ENCODE results near the gene KDM4B.
"Not testable (repeated sequence)": the region's sequence is repeated elsewhere in the genome, so short reads cannot be mapped to it uniquely, and the experiment has no call there.

The KDM4B gene

DNA sequence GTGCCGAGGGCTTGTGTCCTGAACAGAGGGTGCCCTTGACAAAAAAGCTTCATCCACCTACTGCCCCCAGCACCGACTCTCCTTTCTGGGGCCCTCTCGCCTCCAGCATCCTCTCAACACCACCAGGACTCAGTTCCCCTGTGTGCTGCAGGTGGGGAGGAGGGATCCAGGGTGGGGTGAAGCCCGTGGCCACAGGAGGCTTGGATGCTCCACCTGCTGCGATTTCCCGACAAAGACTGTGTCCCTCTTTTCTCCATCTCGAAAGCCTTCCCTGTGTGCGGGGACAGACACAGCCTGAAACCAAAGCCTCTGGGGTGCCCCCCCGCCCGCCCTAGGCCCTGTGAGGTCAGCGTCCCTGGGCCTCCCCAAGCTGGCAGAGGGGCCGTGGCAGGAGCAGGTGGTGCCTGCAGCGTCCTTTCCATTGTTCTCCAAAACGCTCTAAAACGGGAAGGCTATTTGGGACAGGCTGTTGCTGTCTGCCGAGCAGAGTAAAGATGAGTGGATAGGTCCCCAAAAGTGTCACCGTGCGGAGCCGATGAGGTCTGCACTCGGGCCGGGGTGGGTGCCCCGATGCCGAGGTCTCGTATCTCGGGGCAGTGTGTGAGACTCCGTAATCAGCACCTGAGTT is 186.0 kb downstream of the KDM4B start:
- no peak overlapping the region for H3K4me3 ChIP-seq (ENCODE audit: low read depth, low read length)
- DNase-seq = no peak
- TF ChIP-seq, protein P1, sequence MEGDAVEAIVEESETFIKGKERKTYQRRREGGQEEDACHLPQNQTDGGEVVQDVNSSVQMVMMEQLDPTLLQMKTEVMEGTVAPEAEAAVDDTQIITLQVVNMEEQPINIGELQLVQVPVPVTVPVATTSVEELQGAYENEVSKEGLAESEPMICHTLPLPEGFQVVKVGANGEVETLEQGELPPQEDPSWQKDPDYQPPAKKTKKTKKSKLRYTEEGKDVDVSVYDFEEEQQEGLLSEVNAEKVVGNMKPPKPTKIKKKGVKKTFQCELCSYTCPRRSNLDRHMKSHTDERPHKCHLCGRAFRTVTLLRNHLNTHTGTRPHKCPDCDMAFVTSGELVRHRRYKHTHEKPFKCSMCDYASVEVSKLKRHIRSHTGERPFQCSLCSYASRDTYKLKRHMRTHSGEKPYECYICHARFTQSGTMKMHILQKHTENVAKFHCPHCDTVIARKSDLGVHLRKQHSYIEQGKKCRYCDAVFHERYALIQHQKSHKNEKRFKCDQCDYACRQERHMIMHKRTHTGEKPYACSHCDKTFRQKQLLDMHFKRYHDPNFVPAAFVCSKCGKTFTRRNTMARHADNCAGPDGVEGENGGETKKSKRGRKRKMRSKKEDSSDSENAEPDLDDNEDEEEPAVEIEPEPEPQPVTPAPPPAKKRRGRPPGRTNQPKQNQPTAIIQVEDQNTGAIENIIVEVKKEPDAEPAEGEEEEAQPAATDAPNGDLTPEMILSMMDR (IDR thresholded peaks at IDR 0.05; ENCODE audit: low read depth, low read length, missing control alignments) = no peak
- in situ Hi-C loops (cut with HindIII; ENCODE audit: low pct_ligation_motif_present, low sequenced_read_pairs) = no loop called here
- no peaks in the 10 kb centered on the region for H3K27me3 ChIP-seq (replicated peaks)
- no peaks in the 10 kb centered on the region for H3K36me3 ChIP-seq (replicated peaks)
- H3K27ac ChIP-seq = no peak overlapping the region

DNA sequence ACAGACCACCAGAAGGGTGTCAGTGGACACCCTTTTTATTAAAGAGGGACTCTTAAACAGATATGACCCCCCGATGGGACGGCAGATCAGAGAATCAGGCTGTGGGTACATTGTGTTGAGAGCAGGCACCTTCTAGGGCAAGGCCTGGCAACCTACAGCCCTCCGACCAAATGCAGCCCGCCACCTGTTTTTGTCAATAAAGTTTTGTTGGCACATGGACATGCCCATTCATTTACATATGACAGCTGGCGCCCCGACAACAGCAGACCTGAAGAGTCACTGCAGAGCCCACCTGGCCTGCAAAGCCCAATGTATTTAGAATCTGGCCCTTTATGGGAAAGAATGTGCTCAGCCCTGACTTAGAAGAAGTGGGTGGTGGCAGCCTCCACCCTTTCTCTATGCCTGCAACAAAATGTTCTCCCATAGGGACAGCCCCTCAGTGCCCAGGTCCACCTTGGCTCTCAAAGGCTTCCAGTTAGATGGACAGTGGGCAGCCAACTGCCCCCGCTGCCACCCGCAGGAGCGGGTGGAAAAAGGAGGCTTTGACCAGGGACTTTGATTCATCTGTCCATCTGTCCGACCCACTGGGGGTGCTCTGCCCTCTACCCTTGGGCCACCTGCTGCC is 186.8 kb downstream of the KDM4B start:
- DNase-seq = no peak
- TF ChIP-seq, protein P1 (IDR thresholded peaks at IDR 0.05; ENCODE audit: low read depth, low read length, missing control alignments) = no peak
- Histone ChIP-seq H3K27ac (no peak overlapping the region), H3K36me3 (replicated peaks) (no peaks in the 10 kb centered on the region), H3K27me3 (replicated peaks) (no peaks in the 10 kb centered on the region), H3K4me3 (ENCODE audit: low read depth, low read length) (no peak overlapping the region)
- in situ Hi-C loops (cut with HindIII; ENCODE audit: low pct_ligation_motif_present, low sequenced_read_pairs) = no loop called here

DNA sequence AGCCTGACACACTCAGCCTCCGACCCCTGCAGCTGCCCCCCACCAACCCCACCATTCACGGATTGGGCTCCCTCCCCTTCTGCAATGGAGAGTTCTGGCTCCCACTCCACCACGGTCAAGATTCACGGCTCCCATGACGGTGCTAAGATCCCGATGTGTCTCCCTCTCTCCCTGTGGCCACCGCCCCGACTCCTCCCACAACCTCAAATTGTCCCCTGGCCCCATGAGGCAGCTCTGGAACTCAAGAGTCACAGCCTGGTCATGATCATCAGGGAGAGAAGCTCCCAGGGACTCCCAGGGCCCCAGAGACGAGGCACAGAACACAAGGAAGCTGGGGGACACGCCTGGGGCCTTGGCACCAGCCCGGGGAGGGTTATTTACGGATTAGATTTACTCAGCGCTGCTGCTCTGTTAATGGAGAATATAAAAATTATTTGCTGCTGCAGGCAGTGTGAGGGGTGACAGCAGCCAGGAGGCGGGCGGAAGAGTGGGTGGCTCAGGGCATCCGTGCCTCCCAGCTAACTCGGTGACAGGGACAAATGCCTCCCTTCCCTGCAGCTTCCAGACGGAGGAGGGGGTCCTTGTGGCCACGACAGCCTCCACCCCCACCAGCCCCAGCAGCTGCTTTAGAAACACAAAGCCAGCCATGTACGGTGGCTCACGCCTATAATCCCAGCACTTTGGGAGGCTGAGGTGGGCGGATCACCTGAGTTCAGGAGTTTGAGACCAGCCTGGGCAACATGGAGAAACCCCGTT is 187.5 kb downstream of the KDM4B start:
- in situ Hi-C loops (cut with HindIII; ENCODE audit: low pct_ligation_motif_present, low sequenced_read_pairs) = no loop called here

DNA sequence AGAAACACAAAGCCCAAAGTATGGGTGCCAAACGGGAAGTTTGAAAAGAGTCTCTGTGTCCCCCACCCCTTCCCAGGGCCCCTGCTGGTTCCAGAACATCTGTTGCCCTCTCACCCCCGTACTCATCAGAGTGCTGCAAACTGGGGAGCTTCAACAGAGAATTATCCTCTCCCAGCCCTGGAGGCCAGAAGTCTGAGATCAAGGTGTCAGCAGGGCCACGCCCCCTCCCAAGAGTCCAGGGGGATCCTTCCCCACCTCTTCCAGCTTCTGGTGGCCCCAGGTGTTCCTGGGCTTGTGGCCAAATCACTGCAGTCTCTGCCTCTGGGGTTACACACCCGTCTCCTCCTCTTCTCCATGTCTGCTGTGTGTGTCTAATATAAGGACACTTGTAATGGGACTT is 188.3 kb downstream of the KDM4B start:
- Histone ChIP-seq H3K27me3 (replicated peaks) (no peaks in the 10 kb centered on the region), H3K4me3 (ENCODE audit: low read depth, low read length) (no peak overlapping the region), H3K36me3 (replicated peaks) (no peaks in the 10 kb centered on the region), H3K27ac (no peak overlapping the region)
- DNase-seq = no peak
- in situ Hi-C loops (cut with HindIII; ENCODE audit: low pct_ligation_motif_present, low sequenced_read_pairs) = no loop called here
- TF ChIP-seq, protein P1 (IDR thresholded peaks at IDR 0.05; ENCODE audit: low read depth, low read length, missing control alignments) = no peak

More for the DNA sequence above, 187.5 kb downstream of the KDM4B start:
- Histone ChIP-seq H3K27ac (no peak overlapping the region), H3K27me3 (replicated peaks) (no peaks in the 10 kb centered on the region), H3K36me3 (replicated peaks) (no peaks in the 10 kb centered on the region), H3K4me3 (ENCODE audit: low read depth, low read length) (no peak overlapping the region)
- TF ChIP-seq, protein P1 (IDR thresholded peaks at IDR 0.05; ENCODE audit: low read depth, low read length, missing control alignments) = no peak
- DNase-seq = no peak

DNA sequence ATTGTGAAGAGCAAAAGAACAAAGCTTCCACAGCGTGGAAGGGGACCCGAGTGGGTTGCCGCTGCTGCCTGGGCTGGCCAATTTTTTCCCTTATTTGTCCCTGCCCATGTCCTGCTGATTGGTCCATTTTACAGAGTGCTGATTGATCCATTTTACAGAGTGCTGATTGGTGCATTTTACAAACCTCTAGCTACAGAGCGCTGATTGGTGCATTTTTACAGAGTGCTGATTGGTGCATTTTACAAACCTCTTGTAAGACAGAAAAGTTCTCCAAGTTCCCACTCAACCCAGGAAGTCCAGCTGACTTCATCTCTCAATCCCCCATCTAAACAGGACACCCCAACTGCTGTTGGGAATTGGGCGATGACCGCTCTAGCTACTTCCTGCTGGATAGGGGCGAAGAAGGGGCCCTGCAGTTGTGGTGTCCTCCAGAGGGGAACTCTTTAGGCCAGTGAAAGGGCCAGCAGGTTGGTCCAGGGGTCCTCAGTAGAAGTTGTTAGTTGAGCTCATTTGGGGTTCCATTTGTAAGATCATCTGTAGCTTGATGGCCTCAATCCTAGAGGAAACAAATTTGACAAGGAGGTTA is 189.7 kb downstream of the KDM4B start:
- H3K4me3 ChIP-seq (ENCODE audit: low read depth, low read length); DNase-seq; in situ Hi-C loops (cut with HindIII; ENCODE audit: low pct_ligation_motif_present, low sequenced_read_pairs): not testable (repeated sequence)

DNA sequence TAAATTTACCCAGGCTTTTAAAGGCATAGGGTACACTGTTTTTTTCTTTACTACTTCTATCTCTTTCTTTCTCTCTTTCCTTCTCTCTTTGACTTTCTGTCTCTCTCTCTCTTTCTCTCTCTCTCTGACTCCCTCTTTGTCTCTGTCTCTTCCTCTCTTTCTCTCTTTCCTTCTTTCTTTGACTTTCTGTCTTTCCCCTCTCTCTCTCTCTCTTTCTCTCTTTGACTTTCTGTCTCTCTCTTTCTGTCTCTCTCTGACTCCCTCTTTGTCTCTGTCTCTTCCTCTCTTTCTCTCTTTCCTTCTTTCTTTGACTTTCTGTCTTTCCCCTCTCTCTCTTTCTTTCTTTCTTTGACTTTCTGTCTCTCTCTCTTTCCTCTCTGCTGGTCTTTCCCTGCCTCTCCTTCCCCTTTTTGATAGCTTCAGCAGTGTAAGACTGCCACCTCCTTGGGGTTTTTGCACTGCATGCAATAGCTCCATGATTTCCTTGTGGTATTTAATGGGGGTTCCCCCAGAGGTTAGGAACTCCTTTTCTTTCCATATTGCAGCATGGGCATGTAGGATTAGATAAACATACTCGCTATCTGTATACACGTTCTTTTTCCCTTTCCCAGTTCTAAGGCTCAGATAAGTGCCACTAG is 191.4 kb downstream of the KDM4B start:
- H3K27ac ChIP-seq; H3K36me3 ChIP-seq (replicated peaks); DNase-seq; H3K4me3 ChIP-seq (ENCODE audit: low read depth, low read length); in situ Hi-C loops (cut with HindIII; ENCODE audit: low pct_ligation_motif_present, low sequenced_read_pairs); H3K27me3 ChIP-seq (replicated peaks): not testable (repeated sequence)

More for the DNA sequence above, 189.7 kb downstream of the KDM4B start:
- not testable (repeated sequence) for H3K27me3 ChIP-seq (replicated peaks); H3K27ac ChIP-seq; H3K36me3 ChIP-seq (replicated peaks)

DNA sequence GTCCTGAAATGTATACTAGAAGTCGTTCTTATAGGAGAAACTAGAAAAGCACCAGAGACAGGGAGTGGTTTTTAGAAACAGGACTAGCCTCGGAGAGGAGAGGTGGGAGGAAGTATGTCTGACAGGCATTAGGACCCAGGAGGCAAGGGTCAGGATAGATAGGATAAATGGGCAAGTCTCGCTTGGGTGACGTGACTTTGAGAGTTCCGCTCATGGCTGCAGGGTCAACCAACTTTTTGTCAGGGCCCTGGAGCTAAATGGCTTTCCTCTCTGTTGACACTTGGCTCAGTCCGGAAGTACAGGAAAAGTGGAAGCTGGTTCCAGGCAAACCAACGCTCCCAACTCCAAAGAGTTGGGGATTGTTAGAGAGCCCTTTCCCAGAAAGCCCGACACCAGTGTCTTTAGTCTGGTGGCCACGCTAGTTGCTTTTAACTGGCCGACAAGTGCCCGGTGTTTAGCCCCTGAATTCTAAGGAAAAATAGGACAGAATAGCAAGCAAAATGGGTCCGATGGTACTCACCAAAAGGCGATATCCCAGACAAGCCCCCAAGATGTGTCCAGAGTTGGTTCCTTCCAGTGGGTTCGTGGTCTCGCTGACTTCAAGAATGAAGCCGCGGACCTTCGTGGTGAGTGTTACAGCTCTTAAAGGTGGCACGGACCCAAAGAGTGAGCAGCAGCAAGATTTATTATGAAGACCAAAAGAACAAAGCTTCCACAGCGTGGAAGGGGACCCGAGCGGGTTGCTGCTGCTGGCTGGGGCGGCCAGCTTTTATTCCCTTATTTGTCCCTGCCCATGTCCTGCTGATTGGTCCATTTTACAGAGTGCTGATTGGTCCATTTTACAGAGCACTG is 196.2 kb downstream of the KDM4B start:
- in situ Hi-C loops (cut with HindIII; ENCODE audit: low pct_ligation_motif_present, low sequenced_read_pairs); H3K27me3 ChIP-seq (replicated peaks); H3K36me3 ChIP-seq (replicated peaks); DNase-seq; H3K4me3 ChIP-seq (ENCODE audit: low read depth, low read length); H3K27ac ChIP-seq: not testable (repeated sequence)

All from brain microvascular endothelial cell (primary cell).